ENCODE results near the gene PRPF19. TPM values are rescaled to one million over a fixed set of nuclear protein-coding genes. Genes with fewer than 3 reads are reported as not detected.
A peak's percentile ranks its signal among the peaks of the same experiment; 100 is the strongest.

Gene PRPF19
- total and polyA plus RNA-seq, 2 of the 13 experiments (the other 11 are each of a cell fraction or from before 2014, with no cell fraction given) = 27.4 to 91.1 TPM

DNA sequence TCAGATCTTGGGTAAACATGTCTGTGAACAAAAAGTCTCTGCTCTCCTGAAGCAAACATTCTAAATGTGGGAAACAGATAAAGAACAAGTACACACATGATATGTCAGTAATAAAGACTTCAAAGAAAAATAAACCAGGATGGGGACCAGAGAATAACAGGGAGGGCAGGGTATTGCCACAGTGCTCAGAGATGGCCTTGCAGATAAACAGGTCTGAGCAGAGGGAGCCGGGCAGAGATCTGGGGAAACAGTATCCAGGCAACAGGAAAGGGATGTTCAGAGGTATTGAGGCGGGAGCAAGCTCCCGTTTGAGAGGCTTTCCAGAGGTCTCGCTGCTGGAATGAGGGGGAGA, 61.5 kb downstream of the PRPF19 start (continued):
- TF ChIP-seq MEIS1 (CRISPR knock-in tag; IDR thresholded peaks at IDR 0.05; ENCODE audit: borderline replicate concordance) = peak; percentile 32; the same call in 1 of the 2 replicates
- TF ChIP-seq AHR (CRISPR knock-in tag; IDR thresholded peaks at IDR 0.05) = no peak
- no peak for TF ChIP-seq ZNF574 (CRISPR knock-in tag; IDR thresholded peaks at IDR 0.05)
- no peak for TF ChIP-seq ZNF850 (CRISPR knock-in tag; conservative IDR thresholded peaks at IDR 0.05)
- peak; percentile 97 for TF ChIP-seq SOX5 (CRISPR knock-in tag; IDR thresholded peaks at IDR 0.05; ENCODE audit: borderline replicate concordance)
- TF ChIP-seq TEAD2 (CRISPR knock-in tag; IDR thresholded peaks at IDR 0.05) = no peak
- no peak for TF ChIP-seq ZNF546 (CRISPR knock-in tag; conservative IDR thresholded peaks at IDR 0.05)
- peak; percentile 53; the same call in 1 of the 2 replicates for TF ChIP-seq PPARG (CRISPR knock-in tag; conservative IDR thresholded peaks at IDR 0.05)
- TF ChIP-seq FOXK2 (IDR thresholded peaks at IDR 0.05) = peak; percentile 80
- no peak for TF ChIP-seq REL (CRISPR knock-in tag; conservative IDR thresholded peaks at IDR 0.05)

GRCh38 chr11:60844045-60844869, 62.1 kb downstream of the PRPF19 start:
- Histone ChIP-seq H2AFZ (ENCODE audit: low read length) (no peak overlapping the region), H4K20me1 (ENCODE audit: insufficient read depth, low read length) (peaks cover 13% of the 10 kb centered on the region; the same call in 1 of the 2 replicates), H3K79me2 (ENCODE audit: insufficient read depth, low read length) (peaks cover 50% of the 10 kb centered on the region), H3K4me3 (replicated peaks in 1 of 3; ENCODE audit: insufficient read depth in 1 of 3, low read depth in 2 of 3, low read length in 3 of 3) (peak overlapping the region; percentile 80 to 97 (median 88)), H3K27ac (ENCODE audit: extremely low read length, insufficient read depth, low read length) (peak overlapping the region; percentile 68), H3K27me3 (ENCODE audit: control insufficient read depth in 1 of 2, insufficient read depth in 2 of 2, low read length in 2 of 2) (no peaks in the 10 kb centered on the region; a peak in 1 of 5 replicates), H3K36me3 (replicated peaks in 1 of 2; ENCODE audit: control insufficient read depth in 1 of 2, insufficient read depth in 2 of 2, low read length in 2 of 2) (peaks cover 12 to 26% of the 10 kb centered on the region in 2 experiments), H3K9me3 (ENCODE audit: low read length) (no peaks in the 10 kb centered on the region), H3K9ac (ENCODE audit: insufficient read depth, low read depth, low read length) (peak overlapping the region; percentile 86), H3K4me1 (ENCODE audit: insufficient read depth, low read length) (peaks cover 41% of the 10 kb centered on the region), H3K4me2 (ENCODE audit: low read depth, low read length) (peak overlapping the region; percentile 86)
- peak; percentile 53 for ATAC-seq
- DNase-seq (ENCODE audit: low spot score) = no peak
- BruUV-seq (replicated peaks) = no TSS peak
- intact Hi-C loops (cut with micrococcal nuclease; ENCODE audit: unreplicated experiment) (loop anchor here (2.0 kb wide), 1 partner anchor 37 kb away; no protein-coding TSS in a partner anchor), in situ Hi-C loops (cut with HindIII; ENCODE audit: extremely low pct_ligation_motif_present, low pct_unique_long_range_greater_than_20kb) (no loop called here)
- POLR2A ChIA-PET = interaction anchor here (0.8 to 3.0 kb wide), 3 partner anchors 9 to 43 kb away, joined by 3 to 26 read pairs (median 4); partner anchors contain the start of gene PTGDR2
- 34% methylated on average over 10 of the region's 10 CpGs for WGBS (ENCODE audit: low lambda C conversion rate)
- FAIRE-seq = no peak
- CTCF ChIA-PET (ENCODE audit: low intra/inter-chr PET ratio, low total read pairs) = no interaction called here
- TF ChIP-seq, protein P1, sequence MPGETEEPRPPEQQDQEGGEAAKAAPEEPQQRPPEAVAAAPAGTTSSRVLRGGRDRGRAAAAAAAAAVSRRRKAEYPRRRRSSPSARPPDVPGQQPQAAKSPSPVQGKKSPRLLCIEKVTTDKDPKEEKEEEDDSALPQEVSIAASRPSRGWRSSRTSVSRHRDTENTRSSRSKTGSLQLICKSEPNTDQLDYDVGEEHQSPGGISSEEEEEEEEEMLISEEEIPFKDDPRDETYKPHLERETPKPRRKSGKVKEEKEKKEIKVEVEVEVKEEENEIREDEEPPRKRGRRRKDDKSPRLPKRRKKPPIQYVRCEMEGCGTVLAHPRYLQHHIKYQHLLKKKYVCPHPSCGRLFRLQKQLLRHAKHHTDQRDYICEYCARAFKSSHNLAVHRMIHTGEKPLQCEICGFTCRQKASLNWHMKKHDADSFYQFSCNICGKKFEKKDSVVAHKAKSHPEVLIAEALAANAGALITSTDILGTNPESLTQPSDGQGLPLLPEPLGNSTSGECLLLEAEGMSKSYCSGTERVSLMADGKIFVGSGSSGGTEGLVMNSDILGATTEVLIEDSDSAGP (CRISPR knock-in tag; IDR thresholded peaks at IDR 0.05; ENCODE audit: borderline replicate concordance) = 0 out of 2 replicates have a peak, but pooled peaks have one; percentile 19
- TF ChIP-seq ZNF775 (CRISPR knock-in tag; IDR thresholded peaks at IDR 0.05; ENCODE audit: borderline replicate concordance) = 0 out of 2 replicates have a peak, but pooled peaks have one; percentile 11
- TF ChIP-seq GATAD1 (CRISPR knock-in tag; IDR thresholded peaks at IDR 0.05) = no peak
- no peak for TF ChIP-seq MED8 (CRISPR knock-in tag; IDR thresholded peaks at IDR 0.05; ENCODE audit: insufficient replicate concordance)
- TF ChIP-seq RAD51 (IDR thresholded peaks at IDR 0.05; ENCODE audit: borderline replicate concordance) = no peak
- no peak for TF ChIP-seq KLF15 (CRISPR knock-in tag; IDR thresholded peaks at IDR 0.05; ENCODE audit: borderline replicate concordance)
- TF ChIP-seq ZBTB3 (CRISPR knock-in tag; IDR thresholded peaks at IDR 0.05; ENCODE audit: borderline replicate concordance, low read depth) = 0 out of 2 replicates have a peak, but pooled peaks have one; percentile 57
- TF ChIP-seq ZNF772 (CRISPR knock-in tag; IDR thresholded peaks at IDR 0.05) = 0 out of 2 replicates have a peak, but pooled peaks have one; percentile 20
- TF ChIP-seq LCORL (IDR thresholded peaks at IDR 0.05) = no peak
- TF ChIP-seq LCORL (CRISPR knock-in tag; IDR thresholded peaks at IDR 0.05) = 0 out of 2 replicates have a peak, but pooled peaks have one; percentile 14

Measured in HepG2 (cell line).